ENCODE data around the gene NTM. TPM values are rescaled to one million over a fixed set of nuclear protein-coding genes. Genes with fewer than 3 reads are reported as not detected.

Gene NTM
- total and polyA plus RNA-seq, 2 of the 8 experiments (the other 6 are each of a cell fraction or from before 2014, with no cell fraction given) = 13.4 to 20.0 TPM

DNA sequence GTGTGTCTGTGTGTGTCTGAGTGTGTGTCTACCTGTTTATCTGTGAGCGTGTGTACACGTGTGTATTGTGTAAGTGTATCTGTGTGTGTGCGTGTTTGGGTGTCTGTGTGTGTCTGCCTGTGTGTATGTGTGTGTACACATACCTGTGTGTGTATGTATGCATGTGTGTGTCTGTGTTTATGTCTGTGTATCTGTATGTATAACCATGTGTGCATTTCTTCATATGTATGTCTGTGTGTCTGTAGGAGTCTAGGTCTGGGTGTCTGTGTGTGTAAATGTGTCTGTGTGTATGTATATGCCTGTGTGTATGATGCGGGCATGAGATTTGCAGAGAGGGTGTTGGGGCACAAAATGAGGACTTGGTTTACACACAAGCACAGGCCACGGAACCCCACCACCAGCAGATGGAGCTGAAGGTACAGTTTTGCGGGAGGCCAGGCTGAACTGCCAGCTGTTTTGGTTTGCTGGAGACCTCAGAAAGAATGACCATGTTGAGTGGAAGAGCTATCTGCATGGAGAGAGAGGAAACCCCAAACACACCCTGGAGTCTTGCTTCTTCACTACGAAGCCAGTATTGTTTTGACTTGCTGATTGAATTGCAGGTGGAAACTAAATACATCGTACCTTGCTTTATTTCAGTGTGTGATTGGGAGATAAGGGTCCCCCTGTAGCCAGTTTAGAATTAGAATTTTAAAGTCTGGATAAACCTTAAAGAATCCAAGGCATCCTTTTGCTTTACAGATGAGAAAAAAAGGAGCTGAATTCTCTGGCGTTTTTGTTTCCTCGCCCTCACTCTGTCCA is 497.2 kb downstream of the NTM start (continued):
- 0 out of 4 replicates have a peak, but pooled peaks of 1 of the 2 experiments have one; percentile 53 for TF ChIP-seq SIN3A (conservative IDR thresholded peaks at IDR 0.05 in 1 of 2, IDR thresholded peaks at IDR 0.05 in 1 of 2; ENCODE audit: low read depth in 1 of 2, low read length in 2 of 2)
- peak; percentile 65; the same call in 1 of the 2 replicates for TF ChIP-seq YY1 (IDR thresholded peaks at IDR 0.05; ENCODE audit: low read depth, low read length)
